Activated B cell treated with CpG ODN at 0.5 μM for 24 hours (primary cell): ENCODE data around the gene DNAH17. TPM values are rescaled to one million over a fixed set of nuclear protein-coding genes. Genes with fewer than 3 reads are reported as not detected.

Experiments
- ATAC-seq: fragments of 200-7000 bp; cut with Tn5 transposase; one replicate; pipeline ENCODE4 v1.10.0; 2021; ENCODE audit warnings: low read depth, mild to moderate bottlenecking, moderate library complexity
- CTCF ChIA-PET: fragments of 350-600 bp; sonication (Branson Sonifier 250); formaldehyde crosslinking; loops from one replicate; lab custom pipeline; 2021; ENCODE audit warnings: antibody characterized with exemption; lab: Charles Lee
- POLR2A ChIA-PET: fragments of 350-600 bp; sonication (Branson Sonifier 250); formaldehyde crosslinking; loops from one replicate; lab custom pipeline; 2021; ENCODE audit warnings: antibody characterized with exemption; lab: Charles Lee
- DNase-seq: peaks from one replicate; pipeline ENCODE4 v3.0.0; 2022
- H3K27ac Mint-ChIP-seq: one replicate; pipeline ENCODE4 v1.8.0; 2020; ENCODE audit warnings: mixed read lengths
- H3K27me3 Mint-ChIP-seq: one replicate; pipeline ENCODE4 v1.8.0; 2021; ENCODE audit warnings: mixed read lengths
- H3K36me3 Mint-ChIP-seq: one replicate; pipeline ENCODE4 v1.8.0; 2021; ENCODE audit warnings: low read depth, mixed read lengths
- H3K4me1 Mint-ChIP-seq: one replicate; pipeline ENCODE4 v1.8.0; 2021; ENCODE audit warnings: mixed read lengths
- H3K4me3 Mint-ChIP-seq: one replicate; pipeline ENCODE4 v1.8.0; 2020; ENCODE audit warnings: mild to moderate bottlenecking, mixed read lengths
- H3K9me3 Mint-ChIP-seq: one replicate; pipeline ENCODE4 v1.8.0; 2020; ENCODE audit warnings: mixed read lengths
- CTCF ChIP-seq: fragments of 200-600 bp; IDR thresholded peaks from one replicate; pipeline ENCODE4 v1.8.0; 2022; ENCODE audit warnings: antibody characterized with exemption, mild to moderate bottlenecking
- intact Hi-C: fragments of 100-400 bp; cut with micrococcal nuclease; formaldehyde crosslinking; loops from one replicate; pipeline ENCODE4 v1.15.1; 2024
- total RNA-seq: library from RNA; stranded (reverse); gene quantifications from 2 replicates; pipeline ENCODE4 v1.2.3, GENCODE V29; 2022

DNAH17 gene
- total RNA-seq, 1 donor from 2014 or later, result 0.13 TPM

GRCh38 chr17:78527345-78527744 is 49.9 kb downstream of the DNAH17 start:
- DNase-seq (no peak), ATAC-seq (no peak)
- intact Hi-C loops, result no loop called here
- H3K4me1 Mint-ChIP-seq, result no peaks in the 10 kb centered on the region
- H3K9me3 Mint-ChIP-seq, result no peaks in the 10 kb centered on the region
- no peak overlapping the region for H3K4me3 Mint-ChIP-seq
- POLR2A ChIA-PET, result no interaction called here
- H3K36me3 Mint-ChIP-seq, result no peaks in the 10 kb centered on the region
- H3K27me3 Mint-ChIP-seq, result peaks cover 3% of the 10 kb centered on the region
- no peak for TF ChIP-seq CTCF
- no peak overlapping the region for H3K27ac Mint-ChIP-seq
- CTCF ChIA-PET, result no interaction called here

- Mint-ChIP-seq H3K36me3 (no peaks in the 10 kb centered on the region), H3K27me3 (peaks cover 3% of the 10 kb centered on the region), H3K4me3 (no peak overlapping the region), H3K27ac (no peak overlapping the region), H3K9me3 (no peaks in the 10 kb centered on the region), H3K4me1 (no peaks in the 10 kb centered on the region)
- no peak for DNase-seq
- intact Hi-C loops, result no loop called here
- no peak for TF ChIP-seq CTCF
- ChIA-PET POLR2A (no interaction called here), CTCF (no interaction called here)
- ATAC-seq, result no peak
These were observed 50.8 kb downstream of the DNAH17 start for GRCh38 chr17:78526231-78527025.

DNA sequence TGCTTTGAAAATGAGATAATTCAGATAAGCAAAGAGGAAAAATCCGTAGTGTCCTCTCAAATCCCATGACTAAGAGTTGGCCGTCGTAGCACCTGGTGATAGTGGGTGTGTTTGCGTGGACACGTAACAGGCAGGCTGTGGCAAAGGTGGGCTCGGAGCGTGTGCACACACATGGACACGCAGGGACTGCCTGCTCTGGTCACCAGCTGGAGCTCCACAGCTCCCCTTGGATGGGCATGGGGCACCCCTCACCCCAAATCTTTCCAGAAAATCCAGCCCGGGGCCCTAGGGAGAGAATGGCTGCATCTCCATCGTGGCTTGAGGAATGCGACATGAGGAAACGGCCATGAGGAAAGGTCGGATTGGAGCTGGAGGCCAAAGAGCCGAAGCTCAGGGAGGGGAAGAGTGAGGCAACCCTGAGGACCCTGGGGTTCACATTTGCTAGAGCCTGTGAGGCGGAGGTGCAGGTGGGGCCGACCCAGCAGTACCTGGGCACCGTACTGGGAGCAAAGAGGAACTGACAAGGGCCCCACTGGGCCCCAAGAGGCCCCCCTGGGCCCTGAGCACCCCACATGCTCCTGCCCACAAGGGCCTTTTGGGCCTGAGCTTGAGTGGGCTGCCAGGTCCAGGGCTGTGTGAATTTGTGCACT is 51.6 kb downstream of the DNAH17 start:
- Mint-ChIP-seq H3K4me3 (no peak overlapping the region), H3K4me1 (no peaks in the 10 kb centered on the region), H3K27me3 (peaks cover 3% of the 10 kb centered on the region), H3K36me3 (no peaks in the 10 kb centered on the region), H3K9me3 (no peaks in the 10 kb centered on the region), H3K27ac (no peak overlapping the region)
- intact Hi-C loops, result no loop called here
- no peak for DNase-seq
- ChIA-PET POLR2A (no interaction called here), CTCF (no interaction called here)
- no peak for ATAC-seq
- no peak for TF ChIP-seq CTCF

GRCh38 chr17:78524870-78525510 is 52.2 kb downstream of the DNAH17 start:
- ATAC-seq (no peak), DNase-seq (no peak)
- no peak for TF ChIP-seq CTCF
- ChIA-PET CTCF (no interaction called here), POLR2A (no interaction called here)
- intact Hi-C loops, result no loop called here
- H3K4me3 Mint-ChIP-seq, result no peak overlapping the region
- no peaks in the 10 kb centered on the region for H3K4me1 Mint-ChIP-seq
- no peak overlapping the region for H3K27ac Mint-ChIP-seq
- peaks cover 3% of the 10 kb centered on the region for H3K27me3 Mint-ChIP-seq
- H3K36me3 Mint-ChIP-seq, result no peaks in the 10 kb centered on the region
- H3K9me3 Mint-ChIP-seq, result no peaks in the 10 kb centered on the region
